Upper lobe of left lung (tissue), 6 donors: ENCODE data around the gene CSNK2B. TPM values are rescaled to one million over a fixed set of nuclear protein-coding genes. Genes with fewer than 3 reads are reported as not detected.

ENCODE experiments used
- ATAC-seq, 2 donors: fragments of 200-7000 bp; cut with Tn5 transposase; one replicate each; pipeline ENCODE4 v1.9.1; 2022; ENCODE audit warnings: mild to moderate bottlenecking in 2 of 2, moderate library complexity in 2 of 2; ENCODE audit not compliant: low FRiP score in 2 of 2
- DNase-seq, 2 donors: peaks; one replicate each; pipeline ENCODE4 v3.0.0-alpha.2; 2019 to 2020
- H3K27ac ChIP-seq, 4 donors: fragments of 200-600 bp; sonication (generic); one replicate each; pipeline ENCODE4 v1.5.1; 2016 to 2019
- H3K27me3 ChIP-seq, 4 donors: fragments of 200-600 bp; sonication (generic); one replicate each; pipeline ENCODE4 v1.5.1; 2017 to 2019
- H3K36me3 ChIP-seq, 4 donors: fragments of 200-600 bp; sonication (generic); one replicate each; pipeline ENCODE4 v1.5.1; 2016 to 2019
- H3K4me1 ChIP-seq, 4 donors: fragments of 200-600 bp; sonication (generic); one replicate each; pipeline ENCODE4 v1.5.1; 2018 to 2019
- H3K4me3 ChIP-seq, 4 donors: fragments of 200-600 bp; sonication (generic); one replicate each; pipeline ENCODE4 v1.5.1; 2017 to 2019; ENCODE audit warnings: mild to moderate bottlenecking in 2 of 4, moderate library complexity in 1 of 4
- H3K9me3 ChIP-seq, 4 donors: fragments of 200-600 bp; sonication (generic); one replicate each; pipeline ENCODE4 v1.5.1; 2018 to 2019
- CTCF ChIP-seq, 6 experiments: fragments of 450-650 bp in 4 of 6; fragments of 200-600 bp in 2 of 6; sonication (generic) in 2 of 6; IDR thresholded peaks; one replicate each; pipeline ENCODE4 v1.5.1; 2016 to 2019; ENCODE audit warnings: antibody characterized with exemption in 6 of 6
- EP300 ChIP-seq, 4 donors: sonication (generic); formaldehyde crosslinking; IDR thresholded peaks; one replicate each; pipeline ENCODE4 v1.5.1; 2017; ENCODE audit warnings: antibody characterized with exemption in 4 of 4, control low read depth in 2 of 4
- POLR2A ChIP-seq, 4 donors: fragments of 450-650 bp; IDR thresholded peaks; one replicate each; pipeline ENCODE4 v1.5.1; 2016 to 2017; ENCODE audit warnings: antibody characterized with exemption in 4 of 4, mild to moderate bottlenecking in 2 of 4
- POLR2AphosphoS5 ChIP-seq, 2 donors: sonication (generic); formaldehyde crosslinking; IDR thresholded peaks; one replicate each; pipeline ENCODE4 v1.5.1; 2017; ENCODE audit warnings: antibody characterized with exemption in 2 of 2
- WGBS, 2 donors: methylation state at CpG; one replicate each; pipeline ENCODE4 v1.1.5; 2017 to 2018; 5-methylcytosine and 5-hydroxymethylcytosine counted together
- total RNA-seq, 6 donors: library from RNA; depleted of rRNA in 4 of 6; stranded (reverse); fragments of >200 nt in 4 of 6; gene quantifications; one replicate each; pipeline versions ENCODE4 v1.1.0 to v1.2.1, GENCODE V29; 2016 to 2021
- donor health status: DM: no; HTN: no; CAD: no; lungs with moderate emphysema.
- donor health status: DM: no; HTN: yes; CAD: no; lungs with severe emphysema.

The CSNK2B gene
- total RNA-seq, 6 donors from 2014 or later = 105 to 172 (median 130) TPM

- Histone ChIP-seq H3K4me1 (peaks cover 39 to 53% (median 42%) of the 10 kb centered on the region in 4 donors), H3K4me3 (no peak overlapping the region), H3K9me3 (no peaks in the 10 kb centered on the region), H3K36me3 (peaks cover 0 to 37% (median 10%) of the 10 kb centered on the region in 4 donors), H3K27me3 (no peaks in the 10 kb centered on the region), H3K27ac (no peak overlapping the region)
- ATAC-seq (no peak), DNase-seq (no peak)
- no peak for TF ChIP-seq POLR2AphosphoS5 (IDR thresholded peaks at IDR 0.05)
- TF ChIP-seq CTCF (IDR thresholded peaks at IDR 0.05) = no peak
- TF ChIP-seq EP300 (IDR thresholded peaks at IDR 0.05) = no peak
- 91 to 95% methylated on average over 7 to 8 of the region's 8 CpGs for WGBS, 2 donors
Observed at GRCh38 chr6:31654574-31655348, 11.1 kb upstream of the CSNK2B start.

- ATAC-seq = no peak
Observed at GRCh38 chr6:31655349-31656237, 10.3 kb upstream of the CSNK2B start, which contains the start of gene APOM. APOM (plus strand) TSS chr6:31655894; CDS start chr6:31655967, 73 bp downstream.

GRCh38 chr6:31657406-31658157 lies 8.3 kb upstream of the CSNK2B start:
- Histone ChIP-seq H3K4me3 (no peak overlapping the region), H3K27me3 (no peaks in the 10 kb centered on the region), H3K27ac (no peak overlapping the region), H3K36me3 (peaks cover 0 to 40% (median 17%) of the 10 kb centered on the region in 4 donors), H3K4me1 (peaks cover 36 to 58% (median 41%) of the 10 kb centered on the region in 4 donors), H3K9me3 (no peaks in the 10 kb centered on the region)
- WGBS, 2 donors = 82 to 86% methylated on average over 6 of the region's 6 CpGs
- TF ChIP-seq POLR2A (IDR thresholded peaks at IDR 0.05) (no peak), CTCF (IDR thresholded peaks at IDR 0.05) (no peak), POLR2AphosphoS5 (IDR thresholded peaks at IDR 0.05) (no peak), EP300 (IDR thresholded peaks at IDR 0.05) (no peak)
- no peak for ATAC-seq
- no peak for DNase-seq

More at GRCh38 chr6:31655349-31656237, 10.3 kb upstream of the CSNK2B start, which contains the start of gene APOM:
- 87 to 89% methylated on average over 8 of the region's 8 CpGs for WGBS, 2 donors
- TF ChIP-seq POLR2A (IDR thresholded peaks at IDR 0.05) (no peak), EP300 (IDR thresholded peaks at IDR 0.05) (no peak), CTCF (IDR thresholded peaks at IDR 0.05) (no peak)
- H3K36me3 ChIP-seq = peaks cover 0 to 30% (median 10%) of the 10 kb centered on the region in 4 donors
- no peak for DNase-seq
- no peak within 1 kb of the TSS for H3K27ac ChIP-seq
- no peaks in the 10 kb centered on the region for H3K9me3 ChIP-seq
- no peak within 1 kb of the TSS for H3K4me3 ChIP-seq
- peaks cover 38 to 53% (median 41%) of the 10 kb centered on the region in 4 donors for H3K4me1 ChIP-seq
- no peaks in the 10 kb centered on the region for H3K27me3 ChIP-seq

GRCh38 chr6:31658158-31658688 lies 7.7 kb upstream of the CSNK2B start:
- WGBS, 2 donors = 77 to 84% methylated on average over 4 of the region's 4 CpGs

More at GRCh38 chr6:31658158-31658688, 7.7 kb upstream of the CSNK2B start:
- DNase-seq (no peak), ATAC-seq (no peak)
- H3K27ac ChIP-seq = peak overlapping the region in 1 of 4 donors; percentile 13
- H3K36me3 ChIP-seq = peaks cover 0 to 43% (median 17%) of the 10 kb centered on the region in 4 donors
- H3K4me1 ChIP-seq = peaks cover 38 to 62% (median 46%) of the 10 kb centered on the region in 4 donors
- H3K4me3 ChIP-seq = peak overlapping the region in 1 of 4 donors; percentile 64
- TF ChIP-seq CTCF (IDR thresholded peaks at IDR 0.05) = no peak
- TF ChIP-seq POLR2AphosphoS5 (IDR thresholded peaks at IDR 0.05) = no peak
- TF ChIP-seq EP300 (IDR thresholded peaks at IDR 0.05) = no peak
- TF ChIP-seq POLR2A (IDR thresholded peaks at IDR 0.05) = no peak
- no peaks in the 10 kb centered on the region for H3K27me3 ChIP-seq
- no peaks in the 10 kb centered on the region for H3K9me3 ChIP-seq
